Measurements from ENCODE around the gene TRAM2. TPM values are rescaled to one million over a fixed set of nuclear protein-coding genes. Genes with fewer than 3 reads are reported as not detected.

TRAM2 gene
- total and polyA plus RNA-seq, 2 of the 8 experiments (the other 6 are each of a cell fraction or from before 2014, with no cell fraction given) = 9.0 to 21.4 TPM

GRCh38 chr6:52549428-52549827, 27.4 kb downstream of the TRAM2 start:
- no peak overlapping the region for H4K91ac ChIP-seq (replicated peaks; ENCODE audit: insufficient read length, low read length)
- H3K4me3 ChIP-seq (ENCODE audit: extremely low read depth in 1 of 4, insufficient read depth in 2 of 4, low read depth in 3 of 4, low read length in 4 of 4) = no peak overlapping the region
- peaks cover 0 to 53% of the 10 kb centered on the region in 2 experiments; a peak in 2 of 4 replicates for H3K79me2 ChIP-seq (ENCODE audit: control insufficient read depth in 1 of 2, insufficient read depth in 2 of 2, low read length in 2 of 2)
- H3K9ac ChIP-seq (replicated peaks in 1 of 4; ENCODE audit: extremely low read depth in 1 of 4, low read depth in 3 of 4, low read length in 3 of 4) = no peak overlapping the region
- H2AFZ ChIP-seq (ENCODE audit: low read length) = no peak overlapping the region
- peaks cover 14% of the 10 kb centered on the region for H3K79me1 ChIP-seq (ENCODE audit: low read depth, low read length)
- H3K9me3 ChIP-seq (ENCODE audit: insufficient read depth in 2 of 2, low read depth in 1 of 2, low read length in 1 of 2) = no peaks in the 10 kb centered on the region
- FAIRE-seq (no peak), DNase-seq (ENCODE audit: low read depth in 1 of 2, low spot score in 2 of 2) (no peak)
- no peak overlapping the region for H2BK120ac ChIP-seq (replicated peaks; ENCODE audit: low read depth, low read length)
- H3K18ac ChIP-seq (ENCODE audit: extremely low read depth, low read length) = no peak overlapping the region
- no peak overlapping the region for H3K56ac ChIP-seq (replicated peaks; ENCODE audit: insufficient read length, low read depth, low read length)
- no peaks in the 10 kb centered on the region for H3K27me3 ChIP-seq (replicated peaks in 1 of 4; ENCODE audit: control insufficient read depth in 3 of 4, extremely low read depth in 1 of 4, insufficient read depth in 3 of 4, low read length in 3 of 4)
- POLR2A ChIA-PET (ENCODE audit: partially characterized antibody) = interaction anchor here (1.3 to 1.4 kb wide), 2 partner anchors 10 to 128 kb away, joined by 3 to 4 read pairs; no protein-coding TSS in a partner anchor
- no peak overlapping the region for H3K14ac ChIP-seq (ENCODE audit: insufficient read length)
- no peak overlapping the region for H3K4ac ChIP-seq (replicated peaks; ENCODE audit: insufficient read length, low read depth, low read length)
- no peaks in the 10 kb centered on the region; a peak in 1 of 8 replicates for H3K36me3 ChIP-seq (ENCODE audit: control insufficient read depth in 2 of 4, insufficient read depth in 4 of 4, low read length in 3 of 4)
- H3K23me2 ChIP-seq (ENCODE audit: low read depth, low read length) = no peaks in the 10 kb centered on the region; the same call in 1 of the 2 replicates
- no peak overlapping the region for H3K4me2 ChIP-seq (ENCODE audit: insufficient read depth in 1 of 2, low read depth in 2 of 2, low read length in 2 of 2)
- no peak overlapping the region for H2BK5ac ChIP-seq (ENCODE audit: low read depth, low read length)
- no peak overlapping the region for H4K8ac ChIP-seq (ENCODE audit: extremely low read depth, insufficient read depth, low read length)
- peaks cover 0 to 1% of the 10 kb centered on the region in 2 experiments for H4K20me1 ChIP-seq (replicated peaks in 1 of 2; ENCODE audit: control insufficient read depth in 1 of 2, insufficient read depth in 2 of 2, low read length in 2 of 2)
- H4K5ac ChIP-seq (ENCODE audit: insufficient read length, low read depth, low read length) = no peak overlapping the region
- H3K4me1 ChIP-seq (replicated peaks in 1 of 4; ENCODE audit: control insufficient read depth in 3 of 4, insufficient read depth in 4 of 4, low read length in 3 of 4) = peaks cover 11 to 17% (median 12%) of the 10 kb centered on the region in 4 experiments
- H2BK12ac ChIP-seq (ENCODE audit: low read depth, low read length) = no peak overlapping the region
- H3K23ac ChIP-seq (ENCODE audit: insufficient read length) = no peak overlapping the region
- WGBS, 2 experiments (ENCODE audit: extremely low coverage in 1 of 2, insufficient coverage in 1 of 2, insufficient read length in 1 of 2, insufficient replicate concordance in 2 of 2, low coverage in 1 of 2, low lambda C conversion rate in 2 of 2, missing lambda C conversion rate in 1 of 2) = 90% methylated on average over 4 of the region's 4 CpGs; no CpG with 5 or more reads in 1 of the 2 experiments
- no peak overlapping the region for H2BK15ac ChIP-seq (ENCODE audit: low read length)
- H3K27ac ChIP-seq (ENCODE audit: low read depth, low read length) = no peak overlapping the region
- CTCF ChIA-PET (ENCODE audit: partially characterized antibody) = interaction anchor here (0.8 to 4.2 kb wide), 6 partner anchors 11 to 102 kb away, joined by 3 to 49 read pairs (median 8); no protein-coding TSS in a partner anchor
- H2AK5ac ChIP-seq (ENCODE audit: low read depth, low read length) = no peak overlapping the region
- H2BK20ac ChIP-seq (ENCODE audit: low read length) = no peak overlapping the region
- TF ChIP-seq KDM1A (IDR thresholded peaks at IDR 0.05; ENCODE audit: borderline replicate concordance, low read length) (no peak), SP1 (IDR thresholded peaks at IDR 0.05; ENCODE audit: low read depth, low read length) (no peak), E2F6 (IDR thresholded peaks at IDR 0.05) (no peak)
